ENCODE measurements around the gene RIPOR3. TPM values are rescaled to one million over a fixed set of nuclear protein-coding genes. Genes with fewer than 3 reads are reported as not detected.

The RIPOR3 gene
- polyA plus RNA-seq, 1 donor from 2014 or later, result not detected

DNA sequence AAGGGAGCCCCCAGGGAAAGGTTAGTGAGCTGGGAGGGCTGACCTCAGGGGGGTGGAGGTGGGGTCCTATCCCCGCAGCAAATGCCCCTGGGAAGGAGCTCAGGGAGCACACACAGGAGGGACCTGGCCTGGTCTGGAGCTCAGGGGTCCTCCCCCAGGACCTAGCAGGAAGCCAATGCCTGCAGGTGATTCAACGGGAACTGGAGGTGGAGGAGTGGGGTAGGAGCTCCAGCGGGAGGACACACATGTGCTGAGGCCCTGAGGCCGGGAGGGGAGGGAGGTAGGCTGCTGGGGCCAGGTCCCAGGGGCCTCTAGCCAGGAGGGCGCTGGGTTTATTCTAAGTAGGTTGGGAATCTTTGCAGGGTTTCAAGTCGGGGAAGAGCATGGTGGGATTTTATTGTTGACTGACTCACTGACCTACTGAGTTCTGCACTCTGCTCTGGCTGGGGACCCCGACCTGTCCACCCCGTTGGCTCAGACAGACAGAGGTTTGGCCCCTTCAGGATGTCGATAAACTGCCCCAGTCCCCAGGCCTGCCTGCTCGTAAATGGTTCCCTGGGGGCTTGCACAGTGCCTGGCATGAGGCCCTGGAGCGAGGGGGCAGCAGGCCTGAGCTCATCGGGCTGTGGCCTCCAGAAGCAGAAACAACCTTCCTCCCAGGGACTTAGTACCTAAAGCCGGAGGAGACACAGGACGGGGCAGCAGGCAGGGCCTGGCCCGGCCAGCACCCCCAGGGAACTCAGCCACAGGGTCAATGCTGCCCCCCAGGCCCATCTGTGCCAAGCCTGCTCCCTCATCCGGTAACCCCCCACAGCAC is 62.3 kb downstream of the RIPOR3 start:
- Histone ChIP-seq H3K9me2 (ENCODE audit: insufficient read depth, low read length) (no peaks in the 10 kb centered on the region), H3F3A (ENCODE audit: insufficient read depth, low read length, poor library complexity, severe bottlenecking) (no peaks in the 10 kb centered on the region), H3K27ac (ENCODE audit: low read length) (no peak overlapping the region), H3K36me3 (ENCODE audit: insufficient read depth, low read length) (no peaks in the 10 kb centered on the region), H3K79me2 (replicated peaks; ENCODE audit: insufficient read depth, low read length) (no peaks in the 10 kb centered on the region), H2AFZ (ENCODE audit: low read depth, low read length) (no peak overlapping the region), H4K20me1 (ENCODE audit: insufficient read depth) (no peaks in the 10 kb centered on the region), H3K9ac (ENCODE audit: low read length) (no peak overlapping the region), H3K4me2 (ENCODE audit: low read length) (no peak overlapping the region), H3K4me3 (ENCODE audit: low read length) (no peak overlapping the region), H3K27me3 (ENCODE audit: insufficient read depth, low read depth, low read length) (no peaks in the 10 kb centered on the region), H3K9me3 (ENCODE audit: low read length) (no peaks in the 10 kb centered on the region)
- TF ChIP-seq TAF1 (IDR thresholded peaks at IDR 0.05; ENCODE audit: low read depth) (no peak), MXI1 (conservative IDR thresholded peaks at IDR 0.05; ENCODE audit: poor library complexity, severe bottlenecking) (no peak), EZH2 (IDR thresholded peaks at IDR 0.05; ENCODE audit: borderline replicate concordance, insufficient read depth, low read length, poor library complexity, severe bottlenecking) (no peak)
- TF ChIP-seq, protein P1, sequence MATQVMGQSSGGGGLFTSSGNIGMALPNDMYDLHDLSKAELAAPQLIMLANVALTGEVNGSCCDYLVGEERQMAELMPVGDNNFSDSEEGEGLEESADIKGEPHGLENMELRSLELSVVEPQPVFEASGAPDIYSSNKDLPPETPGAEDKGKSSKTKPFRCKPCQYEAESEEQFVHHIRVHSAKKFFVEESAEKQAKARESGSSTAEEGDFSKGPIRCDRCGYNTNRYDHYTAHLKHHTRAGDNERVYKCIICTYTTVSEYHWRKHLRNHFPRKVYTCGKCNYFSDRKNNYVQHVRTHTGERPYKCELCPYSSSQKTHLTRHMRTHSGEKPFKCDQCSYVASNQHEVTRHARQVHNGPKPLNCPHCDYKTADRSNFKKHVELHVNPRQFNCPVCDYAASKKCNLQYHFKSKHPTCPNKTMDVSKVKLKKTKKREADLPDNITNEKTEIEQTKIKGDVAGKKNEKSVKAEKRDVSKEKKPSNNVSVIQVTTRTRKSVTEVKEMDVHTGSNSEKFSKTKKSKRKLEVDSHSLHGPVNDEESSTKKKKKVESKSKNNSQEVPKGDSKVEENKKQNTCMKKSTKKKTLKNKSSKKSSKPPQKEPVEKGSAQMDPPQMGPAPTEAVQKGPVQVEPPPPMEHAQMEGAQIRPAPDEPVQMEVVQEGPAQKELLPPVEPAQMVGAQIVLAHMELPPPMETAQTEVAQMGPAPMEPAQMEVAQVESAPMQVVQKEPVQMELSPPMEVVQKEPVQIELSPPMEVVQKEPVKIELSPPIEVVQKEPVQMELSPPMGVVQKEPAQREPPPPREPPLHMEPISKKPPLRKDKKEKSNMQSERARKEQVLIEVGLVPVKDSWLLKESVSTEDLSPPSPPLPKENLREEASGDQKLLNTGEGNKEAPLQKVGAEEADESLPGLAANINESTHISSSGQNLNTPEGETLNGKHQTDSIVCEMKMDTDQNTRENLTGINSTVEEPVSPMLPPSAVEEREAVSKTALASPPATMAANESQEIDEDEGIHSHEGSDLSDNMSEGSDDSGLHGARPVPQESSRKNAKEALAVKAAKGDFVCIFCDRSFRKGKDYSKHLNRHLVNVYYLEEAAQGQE (IDR thresholded peaks at IDR 0.05; ENCODE audit: borderline replicate concordance), result no peak

GRCh38 chr20:50628332-50628731 is 63.0 kb downstream of the RIPOR3 start:
- TF ChIP-seq EP300 (conservative IDR thresholded peaks at IDR 0.05; ENCODE audit: poor library complexity, severe bottlenecking) (no peak), CTCF (IDR thresholded peaks at IDR 0.05; ENCODE audit: poor library complexity, severe bottlenecking) (no peak), EZH2 (IDR thresholded peaks at IDR 0.05; ENCODE audit: borderline replicate concordance, insufficient read depth, low read length, poor library complexity, severe bottlenecking) (no peak), POLR2AphosphoS5 (IDR thresholded peaks at IDR 0.05) (no peak), MXI1 (conservative IDR thresholded peaks at IDR 0.05; ENCODE audit: poor library complexity, severe bottlenecking) (no peak), SMC3 (conservative IDR thresholded peaks at IDR 0.05; ENCODE audit: poor library complexity) (no peak), RAD21 (conservative IDR thresholded peaks at IDR 0.05) (no peak), TAF1 (IDR thresholded peaks at IDR 0.05; ENCODE audit: low read depth) (no peak)
- TF ChIP-seq, protein P1 (IDR thresholded peaks at IDR 0.05; ENCODE audit: borderline replicate concordance), result no peak
- no peak overlapping the region for H3K9ac ChIP-seq (ENCODE audit: low read length)
- H3F3A ChIP-seq (ENCODE audit: insufficient read depth, low read length, poor library complexity, severe bottlenecking), result no peaks in the 10 kb centered on the region
- no peaks in the 10 kb centered on the region for H3K27me3 ChIP-seq (ENCODE audit: insufficient read depth, low read depth, low read length)
- no peak overlapping the region for H2AFZ ChIP-seq (ENCODE audit: low read depth, low read length)
- H3K4me2 ChIP-seq (ENCODE audit: low read length), result no peak overlapping the region
- no peaks in the 10 kb centered on the region for H3K9me2 ChIP-seq (ENCODE audit: insufficient read depth, low read length)
- no peaks in the 10 kb centered on the region for H3K79me2 ChIP-seq (replicated peaks; ENCODE audit: insufficient read depth, low read length)
- H3K27ac ChIP-seq (ENCODE audit: low read length), result no peak overlapping the region
- no peaks in the 10 kb centered on the region for H4K20me1 ChIP-seq (ENCODE audit: insufficient read depth)
- H3K9me3 ChIP-seq (ENCODE audit: low read length), result no peaks in the 10 kb centered on the region
- H3K4me3 ChIP-seq (ENCODE audit: low read length), result no peak overlapping the region
- no peaks in the 10 kb centered on the region for H3K36me3 ChIP-seq (ENCODE audit: insufficient read depth, low read length)
